Fibroblast of mammary gland (primary cell): ENCODE measurements around the gene GSE1.

Experiments
- DNase-seq: peaks from one replicate; pipeline ENCODE4 v3.0.0-alpha.2; 2010; ENCODE audit warnings: low read depth
- H3K4me3 ChIP-seq: 2 replicates; pipeline ENCODE4 v1.5.1; 2011; ENCODE audit warnings: low read depth, mild to moderate bottlenecking, low read length, moderate library complexity; ENCODE audit not compliant: control insufficient read depth
- TF ChIP-seq, protein P1 (sequence below): conservative IDR thresholded peaks from 2 replicates; pipeline ENCODE4 v1.5.1; 2011; ENCODE audit warnings: low read depth, low read length, inconsistent platforms; ENCODE audit not compliant: control insufficient read depth, insufficient read depth

The GSE1 gene

GRCh38 chr16:85610059-85610445 is 3.1 kb upstream of the GSE1 start:
- no peak overlapping the region for H3K4me3 ChIP-seq
- DNase-seq = no peak

DNA sequence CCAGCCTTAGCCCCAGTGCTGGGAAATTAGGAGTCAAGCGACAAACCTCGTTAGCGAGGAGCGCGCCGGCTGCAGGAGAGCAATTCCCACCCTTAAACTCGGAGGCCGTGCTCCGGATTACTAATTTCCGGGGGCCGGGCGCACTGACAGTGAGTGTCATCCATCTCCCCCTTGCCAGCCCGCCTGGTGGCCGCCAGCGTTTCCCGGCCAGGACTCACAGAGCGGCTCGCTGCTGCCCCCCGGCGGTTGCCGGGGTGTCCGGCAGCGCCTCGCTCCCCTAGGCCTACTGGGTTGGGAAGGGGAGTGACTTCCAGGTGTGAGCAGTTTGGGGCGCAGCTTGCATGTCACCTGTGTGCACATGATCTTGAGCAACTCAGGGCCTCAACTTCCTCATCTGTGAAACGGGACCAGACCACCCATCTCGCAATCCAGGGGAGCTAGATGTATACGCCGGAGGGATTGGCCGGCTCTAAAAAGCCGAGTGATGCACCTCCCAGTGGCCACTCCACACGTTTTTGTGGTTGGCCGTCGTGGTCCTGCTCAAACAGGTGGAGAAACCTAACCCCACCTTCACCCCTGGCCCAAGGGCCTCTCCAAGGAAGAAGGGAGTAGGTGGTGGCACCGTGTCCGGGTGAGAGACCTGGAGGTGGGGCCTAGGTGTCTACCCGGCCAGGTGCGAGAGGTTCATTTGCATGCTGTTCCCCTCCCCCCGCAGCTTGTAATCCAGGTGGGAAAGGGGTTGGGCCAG is 2.5 kb upstream of the GSE1 start:
- DNase-seq = peak; percentile 80
- peak overlapping the region; percentile 9 for H3K4me3 ChIP-seq
- TF ChIP-seq, protein P1, sequence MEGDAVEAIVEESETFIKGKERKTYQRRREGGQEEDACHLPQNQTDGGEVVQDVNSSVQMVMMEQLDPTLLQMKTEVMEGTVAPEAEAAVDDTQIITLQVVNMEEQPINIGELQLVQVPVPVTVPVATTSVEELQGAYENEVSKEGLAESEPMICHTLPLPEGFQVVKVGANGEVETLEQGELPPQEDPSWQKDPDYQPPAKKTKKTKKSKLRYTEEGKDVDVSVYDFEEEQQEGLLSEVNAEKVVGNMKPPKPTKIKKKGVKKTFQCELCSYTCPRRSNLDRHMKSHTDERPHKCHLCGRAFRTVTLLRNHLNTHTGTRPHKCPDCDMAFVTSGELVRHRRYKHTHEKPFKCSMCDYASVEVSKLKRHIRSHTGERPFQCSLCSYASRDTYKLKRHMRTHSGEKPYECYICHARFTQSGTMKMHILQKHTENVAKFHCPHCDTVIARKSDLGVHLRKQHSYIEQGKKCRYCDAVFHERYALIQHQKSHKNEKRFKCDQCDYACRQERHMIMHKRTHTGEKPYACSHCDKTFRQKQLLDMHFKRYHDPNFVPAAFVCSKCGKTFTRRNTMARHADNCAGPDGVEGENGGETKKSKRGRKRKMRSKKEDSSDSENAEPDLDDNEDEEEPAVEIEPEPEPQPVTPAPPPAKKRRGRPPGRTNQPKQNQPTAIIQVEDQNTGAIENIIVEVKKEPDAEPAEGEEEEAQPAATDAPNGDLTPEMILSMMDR = peak; percentile 73

More at GRCh38 chr16:85610059-85610445, 3.1 kb upstream of the GSE1 start:
- TF ChIP-seq, protein P1 = no peak

- DNase-seq = peak; percentile 10
- TF ChIP-seq, protein P1 = no peak
Observed at GRCh38 chr16:85611194-85611443, 2.0 kb upstream of the GSE1 start.

GRCh38 chr16:85611444-85612190 is 1.5 kb upstream of the GSE1 start:
- H3K4me3 ChIP-seq = peak overlapping the region; percentile 52
- DNase-seq = peak; percentile 74
- TF ChIP-seq, protein P1 = no peak

More at GRCh38 chr16:85611194-85611443, 2.0 kb upstream of the GSE1 start:
- peak overlapping the region; percentile 9 for H3K4me3 ChIP-seq

- peak; percentile 85 for DNase-seq
- H3K4me3 ChIP-seq = peak overlapping the region; percentile 52
- TF ChIP-seq, protein P1 = no peak
Observed at GRCh38 chr16:85612191-85612800, 826 bp upstream of the GSE1 start.

DNA sequence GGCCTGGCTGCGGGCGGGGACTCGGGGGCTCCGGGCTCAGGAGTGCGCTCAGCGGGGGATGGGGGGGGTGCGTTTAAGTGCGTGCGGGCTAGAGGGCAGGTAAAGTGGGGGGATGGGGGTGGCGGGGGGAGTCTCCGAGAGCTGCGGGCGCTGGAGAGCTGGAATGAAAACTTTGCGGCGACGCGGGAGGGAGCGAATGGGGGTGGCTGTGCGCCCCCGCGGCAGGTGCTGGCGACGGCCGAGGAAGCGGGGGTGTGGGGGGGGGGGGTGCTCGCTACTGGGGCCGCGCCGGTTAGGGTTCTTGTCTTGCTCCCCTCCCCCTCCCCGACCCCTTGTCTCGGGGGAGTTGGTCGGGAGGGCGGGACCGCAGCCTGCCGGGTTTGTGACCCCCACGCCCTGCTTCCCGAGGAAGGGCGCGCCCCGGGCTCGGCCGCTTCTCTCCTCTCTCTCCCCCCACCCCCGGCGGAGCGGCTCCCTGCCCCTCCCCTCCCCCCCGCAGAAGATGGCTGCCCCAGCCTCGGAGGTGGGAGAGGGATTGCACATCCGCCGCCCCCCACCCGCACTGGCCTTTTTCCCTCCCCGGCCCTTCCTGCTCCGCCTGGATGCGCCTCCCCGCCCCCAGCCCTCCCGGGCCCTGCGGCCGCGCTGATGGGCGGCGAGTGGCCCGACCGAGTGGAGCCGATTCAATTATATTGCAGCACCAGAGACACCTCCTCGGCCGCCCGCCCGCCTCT is 649 bp downstream of the GSE1 start:
- TF ChIP-seq, protein P1 = no peak
- H3K4me3 ChIP-seq = peak overlapping the region; percentile 44
- DNase-seq = no peak
